Epithelial cell of prostate (primary cell): ENCODE measurements around the gene ANKAR.
"Not testable (repeated sequence)": the region's sequence is repeated elsewhere in the genome, so short reads cannot be mapped to it uniquely, and the experiment has no call there.

Experiments
- DNase-seq: peaks from one replicate; pipeline ENCODE4 v3.0.0-alpha.2; 2011; ENCODE audit warnings: low read depth, low spot score
- H3K27ac ChIP-seq: fragments of 450-650 bp; 2 replicates; pipeline ENCODE4 v1.5.1; 2017; ENCODE audit warnings: mild to moderate bottlenecking

ANKAR gene, protein sequence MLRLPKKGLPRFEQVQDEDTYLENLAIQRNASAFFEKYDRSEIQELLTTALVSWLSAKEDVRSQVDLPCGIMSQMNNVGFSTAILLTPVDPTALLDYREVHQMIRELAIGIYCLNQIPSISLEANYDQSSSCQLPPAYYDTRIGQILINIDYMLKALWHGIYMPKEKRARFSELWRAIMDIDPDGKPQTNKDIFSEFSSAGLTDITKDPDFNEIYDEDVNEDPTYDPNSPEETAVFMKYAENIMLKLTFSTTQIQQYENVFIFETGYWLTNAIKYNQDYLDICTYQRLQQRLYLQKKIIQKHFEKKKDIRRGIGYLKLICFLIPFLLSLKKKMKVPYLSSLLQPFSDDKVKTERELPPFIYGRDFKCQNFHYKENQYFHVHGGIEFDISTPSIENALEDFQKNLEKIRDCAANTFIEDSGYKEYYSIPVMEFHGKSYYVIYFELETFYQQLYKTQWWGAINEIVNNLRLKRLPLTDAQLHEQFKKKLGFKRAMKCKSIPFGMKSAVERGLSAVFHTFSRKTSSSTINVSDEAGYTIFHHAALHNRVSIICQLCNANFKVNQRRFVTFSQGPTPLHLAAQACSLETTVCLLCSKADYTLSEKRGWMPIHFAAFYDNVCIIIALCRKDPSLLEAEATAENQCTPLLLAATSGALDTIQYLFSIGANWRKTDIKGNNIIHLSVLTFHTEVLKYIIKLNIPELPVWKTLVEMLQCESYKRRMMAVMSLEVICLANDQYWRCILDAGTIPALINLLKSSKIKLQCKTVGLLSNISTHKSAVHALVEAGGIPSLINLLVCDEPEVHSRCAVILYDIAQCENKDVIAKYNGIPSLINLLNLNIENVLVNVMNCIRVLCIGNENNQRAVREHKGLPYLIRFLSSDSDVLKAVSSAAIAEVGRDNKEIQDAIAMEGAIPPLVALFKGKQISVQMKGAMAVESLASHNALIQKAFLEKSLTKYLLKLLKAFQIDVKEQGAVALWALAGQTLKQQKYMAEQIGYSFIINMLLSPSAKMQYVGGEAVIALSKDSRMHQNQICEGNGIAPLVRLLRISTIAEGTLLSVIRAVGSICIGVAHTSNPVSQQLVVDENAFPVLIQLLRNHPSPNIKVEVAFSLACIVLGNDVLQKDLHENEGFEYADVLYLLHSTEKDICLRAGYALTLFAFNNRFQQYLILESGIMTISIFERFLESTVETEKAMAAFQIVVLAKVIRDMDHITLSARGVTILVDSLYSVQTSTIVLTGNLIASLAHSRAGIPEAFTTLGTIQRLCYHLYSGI (N-terminal part only)

DNA sequence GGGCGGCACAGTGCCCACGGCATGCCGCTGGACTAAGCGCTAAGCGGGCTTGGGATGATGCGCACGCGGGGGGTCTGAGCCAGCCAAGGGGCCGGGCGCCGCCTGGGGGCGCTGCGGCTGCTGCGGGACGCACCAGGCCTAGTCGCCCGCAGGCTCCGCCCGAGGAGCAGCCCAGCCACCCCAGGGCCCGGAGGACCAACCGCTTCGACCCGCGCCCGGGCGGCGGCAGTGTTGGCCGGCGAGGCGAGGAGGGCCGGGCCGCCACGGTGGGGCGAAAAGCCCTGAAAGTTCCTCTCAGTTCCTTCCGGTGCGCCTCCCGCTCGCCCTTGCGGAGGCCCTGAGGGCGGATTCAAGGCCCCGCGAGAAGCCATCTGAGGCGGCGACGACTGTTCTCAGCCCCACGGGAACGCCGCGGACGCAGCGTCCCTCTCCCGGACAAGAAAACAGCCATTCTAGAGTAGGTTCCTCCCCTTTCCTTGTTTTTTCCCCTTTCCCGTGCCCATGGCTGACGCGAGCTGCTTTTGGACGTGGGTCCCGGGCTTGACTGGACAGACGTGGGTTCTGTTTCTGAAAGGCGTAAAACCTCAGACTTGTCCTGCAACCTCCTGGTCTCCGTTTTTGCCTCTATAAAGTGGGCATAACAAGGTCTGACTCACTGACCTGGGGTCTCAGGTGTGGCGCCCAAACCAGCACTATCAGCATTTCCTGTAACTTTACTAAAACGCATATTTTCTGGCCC lies at the start of gene ANKAR:
TSS of gene ANKAR (plus strand) at position 297 of the 739 bp plus-strand sequence. CDS start 1,821 bp downstream, outside the sequence.
- H3K27ac ChIP-seq = peak within 1 kb of the TSS; percentile 72
- peak; percentile 12 for DNase-seq

DNA sequence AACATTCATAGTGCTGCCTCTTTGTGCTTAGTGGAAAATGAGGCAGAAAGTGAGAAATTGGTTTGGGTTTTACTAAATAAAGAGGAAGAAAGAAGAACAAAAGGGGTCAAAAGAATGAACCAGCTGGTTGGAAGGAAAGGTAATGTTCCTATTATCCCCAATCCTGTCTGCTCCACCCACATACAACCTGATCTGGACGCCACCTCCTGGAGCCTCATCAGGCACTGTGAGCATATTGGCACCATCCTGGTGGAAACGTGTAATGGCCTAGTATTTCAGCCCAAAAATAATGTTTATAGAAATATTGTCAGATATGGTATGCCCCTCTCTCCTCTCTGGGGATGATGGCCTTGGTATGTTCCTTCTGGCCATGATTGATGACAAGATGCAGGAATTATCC lies 48.8 kb upstream of the ANKAR start:
- DNase-seq = no peak
- H3K27ac ChIP-seq = no peak overlapping the region

DNA sequence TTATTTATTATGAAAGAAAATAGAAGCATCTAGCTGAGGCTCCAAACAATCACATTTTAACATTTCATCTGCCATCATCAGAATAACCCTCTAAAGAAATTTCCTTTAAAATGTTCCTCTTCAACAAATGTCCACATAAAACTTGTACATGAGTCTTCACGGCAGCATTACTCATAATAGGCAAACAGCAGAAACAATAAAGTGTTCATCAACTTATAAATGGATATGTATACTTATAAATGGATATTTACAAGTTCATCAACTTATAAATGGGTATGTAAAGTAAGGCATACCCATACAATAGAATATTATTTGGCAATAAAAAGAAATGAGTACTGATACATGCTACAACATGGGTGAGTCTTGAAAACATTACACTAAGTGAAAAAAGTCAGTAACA lies 46.7 kb upstream of the ANKAR start:
- DNase-seq = no peak
- no peak overlapping the region for H3K27ac ChIP-seq

DNA sequence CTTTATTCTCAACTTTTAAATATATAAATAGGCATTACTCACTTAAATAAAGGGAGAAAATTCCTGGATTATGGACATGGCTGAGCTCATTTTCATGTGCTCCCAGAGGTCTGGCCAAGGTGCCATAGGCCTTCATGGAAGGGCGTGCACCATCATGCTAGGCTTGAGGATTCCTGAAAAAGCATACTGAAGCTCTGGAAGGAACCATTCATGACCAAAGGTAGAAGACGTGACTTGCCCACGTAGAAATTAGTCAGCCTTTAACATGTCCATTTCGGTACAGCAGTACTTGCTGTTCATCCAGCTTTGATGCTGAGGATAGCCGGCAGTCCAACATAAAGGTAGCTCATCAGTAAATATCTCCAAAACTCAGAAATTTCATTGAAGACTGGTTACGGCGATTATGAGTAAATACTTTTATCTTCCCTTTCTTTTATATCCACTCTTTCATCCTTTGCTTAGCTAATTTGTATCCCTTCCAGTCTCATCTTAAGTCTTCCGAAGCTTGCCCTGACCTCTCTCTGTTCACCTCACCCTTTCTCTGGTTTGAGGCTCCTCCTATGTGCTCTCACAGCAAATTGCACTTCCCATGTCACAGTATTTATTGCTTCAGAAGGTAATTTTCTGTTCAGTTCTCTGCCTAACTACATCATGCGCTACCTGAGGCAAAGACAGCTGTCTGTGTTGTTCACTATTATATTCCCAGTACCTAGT lies 45.5 kb upstream of the ANKAR start:
- no peak for DNase-seq
- H3K27ac ChIP-seq = no peak overlapping the region

DNA sequence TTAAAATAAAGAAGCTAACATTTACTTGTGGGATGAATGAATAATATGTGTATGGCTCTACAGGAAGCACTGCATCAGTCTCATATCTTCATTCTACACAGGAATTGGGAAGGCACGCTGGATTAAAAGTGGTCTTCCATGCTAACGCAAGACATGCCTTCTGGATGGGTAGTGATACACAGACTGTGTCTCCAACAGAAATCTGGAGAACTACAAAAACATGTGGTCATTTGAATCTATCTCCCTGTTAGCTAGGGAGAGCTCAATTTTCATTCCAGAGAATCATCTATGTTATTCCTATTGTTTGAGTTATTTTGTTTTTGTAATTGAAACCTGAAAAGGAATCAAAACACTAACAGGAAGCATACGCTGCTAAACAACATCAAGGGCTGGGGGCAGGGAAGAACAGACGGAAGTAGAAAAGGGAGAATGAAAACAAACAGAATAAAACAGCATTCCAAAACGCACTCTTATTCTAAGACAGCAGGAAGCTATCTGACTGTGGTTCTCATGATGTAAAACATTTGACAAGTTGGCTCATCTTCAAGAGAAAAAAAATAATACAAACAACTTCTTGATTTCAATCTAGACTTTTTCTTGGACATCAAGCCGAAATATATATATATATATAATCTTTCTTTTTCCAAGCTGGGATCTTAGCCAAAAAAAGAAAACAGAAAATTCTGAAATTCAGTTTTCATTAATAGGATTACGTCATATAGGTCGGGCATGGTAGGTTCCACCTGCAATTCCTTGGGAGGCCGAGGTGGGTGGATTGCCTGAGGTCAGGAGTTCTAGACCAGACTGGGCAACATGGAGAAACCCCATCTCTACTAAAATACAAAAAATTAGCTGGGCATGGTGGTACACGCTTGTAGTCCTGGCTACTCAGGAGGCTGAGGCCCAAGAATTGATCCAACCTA lies 44.7 kb upstream of the ANKAR start:
- H3K27ac ChIP-seq = no peak overlapping the region
- DNase-seq = no peak

DNA sequence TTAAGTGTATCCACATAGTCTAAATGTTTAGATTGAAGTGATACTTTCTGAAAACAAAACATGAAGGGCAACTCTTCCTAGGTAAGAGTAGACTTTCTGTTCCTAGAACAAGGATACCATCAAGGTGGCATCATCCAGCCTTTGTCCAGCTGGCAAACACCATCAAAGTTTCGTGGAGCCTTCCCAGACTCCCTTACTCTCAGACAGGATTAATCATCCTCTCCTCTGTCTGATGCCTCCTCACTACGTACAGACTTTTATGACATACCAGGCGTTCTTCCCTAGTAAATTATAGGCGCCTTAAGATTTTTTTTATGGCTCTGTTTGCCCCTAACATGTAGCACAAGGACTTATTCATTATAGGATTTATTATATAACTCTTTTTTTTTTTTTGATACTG lies 42.6 kb upstream of the ANKAR start:
- H3K27ac ChIP-seq = no peak overlapping the region
- DNase-seq = no peak

DNA sequence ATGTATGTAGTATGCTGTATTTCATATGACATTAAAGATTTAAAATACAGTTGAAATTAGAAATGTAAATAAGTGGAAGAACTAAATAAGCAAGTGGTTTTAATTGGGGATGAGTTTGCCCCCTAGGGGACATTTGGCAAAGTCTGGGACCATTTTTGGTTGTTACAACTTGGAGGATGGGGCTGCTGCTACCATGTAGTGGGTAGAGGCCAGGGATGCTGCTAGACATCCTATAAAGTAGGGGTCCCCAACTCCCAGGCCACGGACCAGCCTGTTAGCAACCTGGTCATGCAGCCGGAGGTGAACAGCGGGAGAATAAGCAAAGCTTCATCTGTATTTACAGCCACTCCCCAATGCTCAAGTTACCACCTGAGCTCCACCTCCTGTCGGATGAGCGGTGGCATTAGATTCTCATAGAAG lies 41.1 kb upstream of the ANKAR start:
- no peak for DNase-seq
- H3K27ac ChIP-seq = no peak overlapping the region

DNA sequence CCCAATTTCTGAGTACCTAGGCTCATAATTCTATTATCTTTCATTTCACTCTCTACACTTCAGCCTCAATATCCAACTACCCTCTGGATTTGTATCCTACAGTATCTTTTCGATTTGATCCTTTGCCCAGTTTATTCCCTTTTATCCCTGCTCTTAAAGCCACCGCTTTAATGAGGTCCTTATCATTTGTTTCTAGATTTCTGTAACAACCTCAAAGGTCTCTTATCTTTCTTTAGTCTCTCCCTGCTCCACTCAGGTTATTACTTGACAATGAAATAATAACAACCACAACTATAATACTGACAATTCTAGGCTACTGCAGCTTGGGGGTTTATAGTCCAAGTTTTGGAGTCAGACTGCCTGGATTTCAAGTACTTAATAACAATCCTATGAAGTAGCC lies 39.1 kb upstream of the ANKAR start:
- no peak overlapping the region for H3K27ac ChIP-seq
- no peak for DNase-seq

DNA sequence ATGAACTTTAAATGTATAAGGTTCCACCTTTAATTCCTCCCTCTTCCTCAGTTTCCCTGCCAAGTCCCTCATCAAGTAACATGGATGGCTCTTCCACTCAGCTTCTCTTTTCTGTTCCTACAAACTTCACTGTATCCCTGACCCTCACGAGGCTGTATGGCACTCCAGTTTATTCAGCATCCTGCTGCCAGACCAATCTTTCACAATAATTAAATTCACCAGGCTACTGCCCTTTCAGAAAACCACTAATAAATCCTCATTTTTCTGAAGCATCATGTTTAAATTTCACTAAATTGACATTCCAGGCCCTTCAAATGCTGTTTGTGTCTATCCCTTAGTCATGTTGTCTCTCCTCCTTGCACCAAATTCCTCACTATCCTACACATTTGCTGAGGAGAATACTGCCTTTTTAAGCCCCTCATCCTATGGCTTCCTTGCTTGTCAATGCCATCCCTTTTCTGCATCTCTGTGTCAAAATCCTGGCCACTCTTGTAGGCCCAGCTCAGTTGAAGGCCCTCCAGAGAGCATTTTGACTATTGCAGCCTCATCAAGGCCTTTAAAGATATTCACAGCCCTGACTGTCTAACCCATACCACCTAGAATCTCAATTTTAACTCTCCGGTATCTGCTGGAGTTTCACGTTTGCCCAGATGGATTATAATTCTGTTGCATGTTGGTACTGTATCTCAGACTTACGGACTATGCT lies 36.0 kb upstream of the ANKAR start:
- no peak overlapping the region for H3K27ac ChIP-seq
- DNase-seq = no peak

DNA sequence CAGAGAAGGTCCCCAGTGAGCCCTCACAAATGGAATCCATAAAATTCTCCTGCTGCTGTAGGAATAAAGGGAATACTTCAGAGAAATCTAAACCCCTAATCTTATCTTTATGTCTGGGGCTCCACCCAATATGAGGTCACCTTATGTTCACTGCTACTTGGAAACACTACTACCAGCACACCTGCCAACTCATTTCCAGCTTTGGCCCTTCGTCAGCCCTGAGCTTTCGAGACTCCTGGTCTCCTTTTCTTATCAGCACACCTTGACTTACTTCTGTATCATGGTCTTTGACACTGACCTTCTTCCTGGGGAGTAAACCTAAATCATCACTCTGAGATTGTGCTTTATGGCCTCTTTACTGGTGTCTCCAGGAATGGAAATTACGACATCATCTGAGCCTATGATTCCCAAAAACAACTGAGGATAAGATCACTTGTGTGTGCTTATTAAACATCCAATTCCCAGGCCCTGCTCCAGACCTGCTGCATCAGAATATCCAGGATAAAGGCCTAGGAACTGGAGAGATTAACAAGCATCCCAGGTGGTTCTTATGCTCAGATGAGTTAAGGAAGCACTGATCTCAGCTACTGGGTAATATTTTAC lies 35.4 kb upstream of the ANKAR start:
- H3K27ac ChIP-seq = no peak overlapping the region
- no peak for DNase-seq

DNA sequence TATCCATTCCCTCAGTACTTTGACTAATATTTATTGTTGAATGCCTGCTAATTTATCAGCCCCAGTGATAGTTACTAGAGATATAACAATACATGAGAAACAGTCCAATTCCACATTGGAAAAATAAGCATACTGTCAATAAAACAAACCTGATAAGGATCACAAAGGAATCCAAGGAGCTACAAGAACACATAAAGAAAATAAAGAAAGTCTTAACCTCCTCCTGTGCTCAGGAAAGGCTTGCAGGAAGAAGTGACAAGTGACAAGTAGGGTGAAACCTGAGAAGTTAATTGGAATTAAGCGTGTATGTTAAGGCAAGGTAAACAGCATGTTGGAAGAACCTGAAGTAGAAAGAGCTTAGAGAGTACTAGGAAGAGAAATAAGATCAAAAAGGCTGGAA lies 33.5 kb upstream of the ANKAR start:
- H3K27ac ChIP-seq = no peak overlapping the region
- DNase-seq = no peak

DNA sequence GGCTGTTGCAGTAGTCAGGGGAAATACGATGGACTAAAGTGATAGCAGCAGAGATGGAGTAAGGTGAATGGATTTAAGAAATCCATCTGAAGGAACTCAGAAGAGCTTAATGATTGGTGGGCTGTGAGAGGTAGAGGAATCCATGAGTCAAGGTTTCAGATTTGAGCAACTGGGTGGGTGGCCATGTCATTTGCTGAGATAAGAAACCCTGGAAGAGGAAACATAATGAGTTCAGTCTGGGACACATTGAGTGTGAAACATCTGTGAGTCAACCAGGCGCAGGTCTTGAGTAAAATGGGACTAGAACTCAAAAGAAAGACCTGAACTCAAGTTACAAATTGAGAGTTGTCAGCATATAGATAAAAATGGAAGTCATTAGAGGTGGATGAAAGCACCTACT lies 32.9 kb upstream of the ANKAR start:
- H3K27ac ChIP-seq = no peak overlapping the region
- no peak for DNase-seq

DNA sequence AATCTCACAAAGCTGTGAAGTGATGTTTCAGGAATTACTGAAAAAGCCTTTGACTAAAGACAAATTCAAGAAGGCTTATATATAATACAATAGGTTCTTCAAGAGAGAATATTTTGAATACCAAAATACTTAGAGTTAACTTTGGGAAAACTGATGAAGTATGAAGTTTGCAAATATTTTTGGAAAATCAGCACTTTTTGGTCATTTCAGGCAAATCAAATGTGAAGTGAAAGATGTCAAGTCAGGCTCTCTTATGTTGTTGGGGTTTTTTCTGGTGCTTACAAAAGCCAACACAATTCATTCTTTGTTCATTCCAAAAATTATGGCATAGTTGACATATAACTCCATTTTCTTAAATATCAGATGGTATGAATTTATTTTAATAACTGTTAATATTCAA lies 27.9 kb upstream of the ANKAR start:
- no peak for DNase-seq
- H3K27ac ChIP-seq = no peak overlapping the region

DNA sequence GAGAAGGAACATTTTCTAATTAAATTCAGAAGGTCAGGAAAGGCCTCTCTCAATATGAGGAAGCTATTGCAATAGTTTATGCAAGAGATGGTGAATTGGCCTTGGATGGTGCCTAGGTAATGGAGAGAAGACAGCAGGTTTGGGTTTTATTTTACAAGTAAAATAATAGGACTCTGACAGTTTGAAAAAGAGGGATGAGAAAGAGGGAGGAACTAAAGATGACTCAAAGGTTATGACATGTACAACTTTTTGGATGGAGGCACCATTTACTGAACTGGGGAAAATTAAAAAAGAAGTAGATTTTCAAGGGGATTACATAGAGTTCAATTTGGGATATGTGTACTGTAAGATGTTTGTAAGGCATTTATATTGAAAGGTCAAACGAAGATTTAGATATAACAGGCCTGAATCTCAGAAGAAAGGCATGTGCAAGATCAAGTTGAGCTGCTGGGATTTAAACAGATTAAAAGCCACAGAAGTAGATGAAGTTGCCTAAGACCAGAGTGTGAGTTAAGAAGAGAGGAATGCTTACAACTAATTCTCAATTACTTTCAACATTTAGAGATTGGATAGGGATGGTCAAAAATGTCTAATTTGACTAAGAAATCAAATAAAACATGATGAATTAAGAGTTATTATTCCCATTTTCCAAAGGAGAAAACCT lies 25.5 kb upstream of the ANKAR start:
- no peak overlapping the region for H3K27ac ChIP-seq
- DNase-seq = no peak

DNA sequence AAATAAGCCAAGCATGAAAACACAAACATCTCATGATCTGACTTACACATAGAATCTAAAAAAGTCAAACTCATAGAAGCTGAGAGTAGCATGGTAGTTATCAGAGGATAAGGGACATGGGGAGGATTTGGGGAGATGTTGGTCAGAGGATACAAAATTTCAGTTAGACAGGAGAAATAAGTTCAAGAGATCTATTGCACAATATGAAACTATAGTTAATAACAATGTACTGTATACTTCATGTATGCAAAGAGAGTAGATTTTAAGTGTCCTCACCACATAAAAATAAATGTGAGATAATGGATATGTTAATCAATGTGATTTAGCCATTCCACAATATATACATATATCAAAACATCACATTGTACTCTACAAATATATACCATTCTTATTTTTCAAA lies 23.2 kb upstream of the ANKAR start:
- H3K27ac ChIP-seq = no peak overlapping the region
- DNase-seq = no peak

DNA sequence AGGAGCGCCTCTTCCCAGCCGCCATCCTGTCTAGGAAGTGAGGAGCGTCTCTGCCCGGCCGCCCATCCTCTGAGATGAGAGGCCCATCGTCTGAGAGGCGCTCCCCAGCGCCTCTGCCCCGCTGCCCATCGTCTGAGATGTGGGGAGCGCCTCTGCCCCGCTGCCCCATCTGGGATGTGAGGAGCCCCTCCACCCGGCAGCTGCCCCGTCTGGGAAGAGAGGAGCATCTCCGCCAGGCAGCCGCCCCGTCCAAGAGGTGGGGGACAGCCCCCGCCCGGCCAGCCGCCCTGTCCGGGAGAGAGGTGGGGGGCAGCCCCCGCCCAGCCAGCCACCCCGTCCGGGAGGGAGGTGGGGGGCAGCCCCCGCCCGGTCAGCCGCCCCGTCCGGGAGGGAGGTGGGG lies 21.0 kb upstream of the ANKAR start:
- not testable (repeated sequence) for H3K27ac ChIP-seq, DNase-seq

DNA sequence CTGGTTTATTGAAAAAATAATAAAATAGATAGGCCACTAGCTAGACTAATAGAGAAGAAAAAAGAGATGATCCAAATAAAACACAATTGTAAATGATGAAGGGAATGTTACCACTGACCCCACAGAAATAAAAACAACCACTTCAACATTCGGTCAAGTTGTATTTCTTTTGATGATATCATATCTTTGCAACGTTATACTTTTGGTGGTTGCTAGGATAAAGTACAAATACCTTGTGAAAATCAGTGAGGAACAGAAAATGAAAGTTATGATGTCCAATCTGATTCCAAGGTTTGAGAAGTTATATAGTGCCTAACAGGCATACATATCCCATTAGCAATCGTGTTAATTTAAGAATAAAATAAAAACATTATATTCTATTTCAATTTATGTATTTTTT lies 19.8 kb upstream of the ANKAR start:
- no peak for DNase-seq
- H3K27ac ChIP-seq = no peak overlapping the region
